ENCODE measurements around the gene STIM1.

Gene STIM1

DNA sequence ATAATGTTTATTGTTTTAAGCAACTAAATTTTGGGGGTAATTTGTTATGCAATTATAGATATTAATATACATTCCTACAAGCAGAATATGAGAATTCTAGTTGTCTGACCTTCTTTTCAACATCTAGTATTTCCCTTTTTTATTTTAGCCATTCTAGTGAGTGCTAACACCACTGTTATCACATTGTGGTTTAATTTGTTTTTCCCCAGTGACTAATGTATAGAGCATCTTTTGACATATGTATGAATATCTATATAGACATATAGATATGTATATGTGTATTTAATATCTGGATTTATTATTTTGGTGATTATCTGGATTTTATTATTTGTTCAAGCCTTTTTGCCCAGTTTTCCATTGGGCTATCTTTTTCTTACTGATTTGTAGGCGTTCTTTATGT lies 66.6 kb downstream of the STIM1 start:
- no peak for DNase-seq

DNA sequence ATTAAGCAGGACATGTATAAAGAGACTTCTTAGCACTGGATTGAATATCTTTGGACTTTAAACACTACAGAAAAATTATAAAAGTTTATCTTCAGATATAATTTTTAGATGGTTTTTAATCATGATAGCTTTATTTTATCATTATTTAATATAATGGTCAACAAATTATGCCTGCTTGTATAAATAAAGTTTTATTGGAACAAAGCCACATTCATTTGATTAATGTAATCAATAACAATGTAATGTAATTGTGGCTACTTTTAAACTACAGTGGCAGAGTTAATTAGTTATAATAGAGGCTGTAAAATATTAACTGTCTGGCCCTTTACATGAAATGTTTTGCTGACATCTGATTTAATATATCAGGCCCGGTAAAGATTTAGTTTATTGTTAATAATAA lies 70.0 kb downstream of the STIM1 start:
- no peak for DNase-seq

DNA sequence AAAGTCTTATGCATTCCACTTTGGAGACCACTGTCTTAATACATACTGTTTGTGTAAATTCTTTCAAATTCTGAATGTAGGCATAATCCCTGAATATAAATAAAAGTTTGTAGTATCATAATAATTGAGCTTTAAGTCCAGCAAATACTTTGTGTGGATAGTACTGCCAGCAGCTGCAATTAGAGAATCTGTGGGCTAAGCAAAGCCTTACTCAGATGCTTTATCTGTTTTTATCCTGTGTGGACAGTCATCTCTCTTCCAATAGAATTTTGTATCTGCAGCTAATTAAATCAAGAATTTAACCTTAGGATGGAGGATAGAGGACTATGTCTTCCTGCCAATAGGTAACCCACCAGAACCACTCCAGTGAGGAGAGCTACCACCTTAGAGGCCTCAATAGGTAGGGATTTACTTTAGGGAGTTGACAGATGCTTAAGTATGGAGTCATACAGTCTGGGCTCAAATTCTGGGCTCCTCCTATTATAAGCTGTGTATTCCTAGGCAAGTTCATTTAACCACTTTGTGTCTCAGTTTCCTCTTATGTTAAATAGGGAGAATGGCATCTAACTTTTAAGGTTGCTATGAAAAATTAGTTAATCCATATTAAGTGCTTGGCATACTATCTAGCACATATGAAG lies 71.1 kb downstream of the STIM1 start:
- no peak for DNase-seq

DNA sequence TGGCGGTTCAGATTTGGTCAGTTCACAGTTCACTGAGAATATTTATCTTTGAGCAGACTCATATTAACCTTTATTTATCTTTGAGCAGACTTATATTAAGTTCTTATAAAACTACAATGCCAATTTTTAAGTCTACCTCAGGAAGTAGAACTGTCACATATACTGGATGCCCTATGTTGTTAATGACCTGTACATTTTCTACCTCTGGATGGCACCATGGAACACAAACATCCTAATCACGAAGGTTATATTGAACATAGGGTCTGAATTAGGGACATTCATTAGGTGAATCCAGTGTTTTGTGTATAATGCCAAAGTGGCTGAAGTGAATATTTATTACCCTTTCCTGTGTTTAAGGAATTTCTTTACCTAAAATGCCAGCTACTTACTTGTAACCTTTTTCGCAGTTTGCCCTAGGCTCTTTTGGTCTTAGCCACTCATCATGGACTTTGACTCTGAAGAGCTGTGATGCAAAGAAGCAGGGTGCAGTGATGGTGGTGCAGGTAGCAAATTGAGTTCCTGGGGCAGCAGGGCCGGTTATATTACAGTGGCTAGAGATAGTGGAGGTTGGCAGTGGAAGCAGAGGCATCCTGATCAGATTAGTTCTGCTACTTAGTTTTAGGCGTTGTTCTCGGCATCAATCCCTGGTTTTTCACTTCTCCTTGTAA lies 71.8 kb downstream of the STIM1 start:
- no peak for DNase-seq

DNA sequence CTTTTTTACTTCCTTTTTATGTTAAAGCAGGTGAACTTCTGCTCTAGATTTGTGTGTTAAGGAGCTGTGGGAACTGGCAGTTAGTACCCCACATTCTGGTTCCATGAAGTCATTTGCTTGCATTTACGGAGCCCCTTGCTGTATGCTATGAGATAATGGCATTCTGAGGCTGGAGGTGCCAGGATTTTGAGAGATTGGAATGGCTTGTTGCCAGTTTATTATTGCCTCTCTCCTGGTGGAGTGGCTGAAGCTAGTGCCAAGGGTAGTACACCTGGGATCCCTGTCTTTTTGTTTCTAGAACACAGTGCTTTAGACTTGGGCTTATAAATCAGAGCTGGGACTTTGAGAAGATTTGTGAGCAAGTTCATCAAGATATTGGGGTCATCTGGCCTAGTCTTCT lies 73.8 kb downstream of the STIM1 start:
- DNase-seq = no peak

DNA sequence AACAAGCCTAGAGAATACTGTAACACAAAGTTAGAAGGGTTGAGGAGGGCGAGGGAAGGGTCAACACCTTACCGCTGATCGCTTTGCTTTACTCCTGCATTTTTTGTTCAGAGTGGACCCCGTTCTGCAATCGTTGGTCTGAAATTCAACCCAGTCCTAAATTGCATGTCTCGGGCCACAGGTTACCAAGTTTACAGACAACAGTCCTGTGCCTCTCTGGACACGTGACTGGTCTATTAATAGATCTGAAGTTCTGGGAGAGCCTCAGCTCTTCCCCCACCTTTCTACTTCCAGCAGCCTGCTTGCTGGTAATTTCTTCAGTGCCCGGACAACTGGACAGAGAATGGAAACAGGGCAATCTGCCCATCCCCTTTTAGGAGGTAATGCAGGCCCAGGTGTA lies 74.2 kb downstream of the STIM1 start:
- no peak for DNase-seq

DNA sequence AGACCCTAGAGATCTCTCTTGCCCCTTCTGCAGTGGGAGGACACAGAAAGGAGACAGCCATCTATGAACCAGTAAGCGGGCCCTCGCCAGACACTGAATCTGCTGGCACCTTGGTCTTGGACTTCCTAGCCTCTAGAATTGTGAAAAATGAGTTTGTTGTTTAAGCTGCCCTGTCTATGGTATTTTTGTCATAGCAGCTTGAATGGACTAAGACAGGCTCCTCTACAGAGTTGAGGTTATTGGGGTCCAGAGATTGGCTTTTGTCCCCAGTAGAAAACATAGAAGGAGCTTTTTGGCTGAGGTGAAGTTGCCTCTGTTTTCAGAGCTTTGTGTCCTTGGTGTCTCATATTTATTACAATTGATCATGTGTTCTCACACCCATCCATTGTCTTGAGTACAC lies 77.2 kb downstream of the STIM1 start:
- DNase-seq = no peak

DNA sequence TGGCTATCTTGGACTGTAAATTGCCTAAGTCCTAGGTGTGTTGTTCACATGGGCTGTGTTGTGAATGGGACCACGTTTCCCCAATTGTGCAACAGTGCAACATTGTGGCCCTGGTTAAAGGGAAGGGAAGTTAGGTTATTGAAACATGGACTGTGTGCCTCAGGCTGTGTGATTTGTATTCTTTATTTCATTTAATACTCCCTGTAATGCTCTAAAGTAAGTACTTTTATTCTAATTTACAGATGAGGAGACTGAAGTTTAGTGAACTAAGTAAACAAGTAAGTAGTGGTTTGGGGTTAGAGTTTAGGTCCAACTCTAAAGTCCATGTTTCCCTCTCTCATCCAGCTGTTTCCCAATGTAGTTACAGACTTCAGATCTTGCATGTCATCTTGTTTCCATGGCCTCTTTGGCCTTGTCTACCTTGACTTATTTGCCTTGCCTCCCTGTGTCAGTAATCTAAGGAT lies 77.7 kb downstream of the STIM1 start:
- DNase-seq = no peak

DNA sequence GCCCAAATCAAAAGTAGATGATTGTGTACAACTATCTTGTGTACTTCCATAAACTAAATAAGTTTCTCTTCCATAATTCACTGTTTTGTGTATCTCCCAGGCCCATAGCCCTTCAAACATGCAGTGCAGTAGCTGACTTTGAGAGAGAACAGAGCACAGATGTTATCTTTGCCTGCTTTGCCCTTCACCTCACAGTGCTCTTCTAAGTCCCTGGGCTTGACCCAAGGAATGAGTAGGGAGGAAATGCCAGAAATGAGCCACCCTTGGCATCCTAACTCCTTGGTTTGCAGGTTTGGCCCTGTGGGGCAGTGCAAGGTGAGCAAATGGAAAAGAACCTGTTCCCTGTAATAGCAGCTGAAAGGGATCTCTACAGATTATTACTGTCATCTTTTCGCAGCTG lies 79.2 kb downstream of the STIM1 start:
- DNase-seq = no peak

DNA sequence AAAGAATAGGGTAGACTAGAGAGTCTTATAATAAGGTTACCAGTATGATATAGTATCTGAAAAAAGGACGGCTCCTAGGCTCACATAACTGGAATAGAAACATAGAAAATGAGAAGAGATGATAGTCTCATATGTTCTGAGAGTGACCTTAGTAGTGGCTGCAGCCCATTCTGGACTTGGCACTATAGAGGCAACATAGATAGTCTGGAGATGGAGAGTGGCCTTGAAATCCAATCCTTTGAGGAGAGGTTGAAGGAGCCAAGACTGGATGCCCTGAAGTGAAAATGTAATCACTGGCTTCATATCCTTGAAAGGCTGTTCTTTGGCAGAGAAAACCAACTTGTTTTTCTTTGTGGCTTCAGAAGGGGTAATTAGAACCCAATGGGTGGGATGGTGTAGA lies 81.1 kb downstream of the STIM1 start:
- DNase-seq = no peak

DNA sequence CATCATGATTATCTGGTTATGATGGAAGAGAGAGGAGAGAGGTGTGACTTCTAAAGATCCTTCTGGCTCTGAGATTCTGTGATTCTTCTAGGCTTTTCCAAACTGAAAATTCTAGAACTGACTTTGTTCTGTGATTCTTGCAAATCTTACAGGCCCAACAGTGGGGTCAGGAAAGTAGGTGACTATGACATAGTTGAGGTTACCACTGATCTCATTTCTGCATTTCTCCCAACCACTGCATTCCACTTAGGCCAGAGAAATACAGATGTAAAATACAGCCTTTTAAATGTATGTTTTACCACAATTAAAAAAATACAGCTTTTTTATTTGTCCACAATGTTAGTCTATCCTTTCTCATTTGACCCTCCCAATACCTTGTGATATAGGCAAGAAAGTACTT lies 83.7 kb downstream of the STIM1 start:
- DNase-seq = no peak

DNA sequence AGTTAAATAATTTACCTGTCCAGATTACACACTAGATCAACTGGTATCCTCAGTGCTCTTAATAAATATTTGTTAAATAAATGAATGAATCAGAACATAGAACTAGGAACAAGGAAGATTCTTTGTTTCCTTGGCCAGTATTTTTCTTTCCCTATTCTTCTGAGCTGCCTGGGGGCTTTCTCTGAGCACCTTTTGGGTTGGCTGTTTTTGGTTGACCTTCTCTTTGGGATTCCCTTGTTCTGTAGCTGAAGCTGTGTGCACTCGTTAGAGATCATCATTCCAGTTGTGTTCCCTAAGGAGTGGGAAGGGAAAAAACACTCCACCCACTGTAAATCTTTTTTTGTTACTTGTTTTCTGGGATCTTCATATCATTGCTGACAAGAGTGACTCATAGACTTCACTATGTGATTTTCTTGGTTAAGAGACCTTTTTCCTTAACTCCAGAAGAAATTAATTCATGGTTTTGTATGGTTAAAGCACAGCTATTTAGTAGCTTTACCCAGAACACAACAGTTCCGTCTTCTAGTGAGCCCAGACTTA lies 84.3 kb downstream of the STIM1 start:
- DNase-seq = no peak

DNA sequence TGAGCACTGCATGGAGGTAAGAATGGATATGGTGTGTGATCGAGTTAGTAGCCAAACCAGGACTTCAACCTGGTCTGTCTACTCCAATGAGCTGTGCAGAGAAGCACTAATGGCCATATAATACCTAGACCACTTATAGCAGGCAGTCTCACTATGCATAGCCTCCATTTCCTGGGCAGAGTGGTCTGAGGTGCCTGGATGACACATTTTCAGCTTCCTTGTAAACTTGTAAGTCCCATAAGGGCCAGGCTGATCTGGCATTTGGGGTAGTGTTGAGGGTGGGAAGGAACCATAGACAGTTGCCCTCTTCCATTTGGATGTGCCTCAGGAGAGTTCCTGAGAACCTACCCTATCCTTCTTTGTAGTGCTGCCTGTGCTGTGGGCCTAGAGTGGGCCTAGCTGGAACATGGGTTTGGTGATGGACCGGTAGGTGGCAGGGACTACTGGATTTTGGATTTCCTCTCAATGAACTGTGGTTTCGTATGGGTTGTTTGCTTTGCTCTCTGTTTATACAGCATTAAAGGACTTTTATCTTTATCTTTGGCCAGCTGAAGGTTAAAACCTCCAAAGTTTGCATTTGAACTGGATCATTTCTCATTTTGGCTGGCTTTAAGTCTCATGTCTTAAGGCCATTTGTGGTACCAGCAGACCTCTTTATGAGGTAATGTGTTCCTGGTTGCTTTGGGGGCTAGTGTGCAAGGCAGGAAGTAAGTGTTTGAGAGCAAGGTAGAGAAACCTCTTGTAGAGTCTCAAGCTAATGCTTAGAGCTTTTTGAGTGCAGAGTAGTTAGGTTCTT lies 86.9 kb downstream of the STIM1 start:
- no peak for DNase-seq

DNA sequence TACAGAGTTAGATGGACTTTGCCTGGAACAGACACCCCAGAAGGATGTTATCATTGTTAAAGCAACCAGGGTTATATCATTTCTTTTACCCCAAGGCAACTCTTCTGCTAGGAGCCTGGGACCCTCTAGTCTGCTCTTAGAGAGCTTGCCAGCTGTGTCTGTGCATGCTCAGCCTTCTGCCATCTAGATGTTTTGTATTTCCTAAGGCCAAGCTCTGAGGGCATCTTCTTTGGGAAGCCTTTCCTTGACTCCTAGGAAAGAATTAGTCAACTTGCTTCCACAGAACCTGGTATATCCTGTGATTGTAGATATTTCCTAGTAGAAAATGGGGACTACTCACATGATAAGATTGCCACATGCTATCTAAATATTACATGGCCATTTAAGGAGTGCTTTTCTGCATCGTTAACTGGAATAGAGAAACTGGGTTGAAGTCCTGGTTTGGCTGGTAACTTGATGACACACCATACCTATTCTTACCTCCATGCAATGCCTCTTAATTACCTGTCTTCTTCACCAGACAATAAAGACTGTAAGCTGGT lies 87.6 kb downstream of the STIM1 start:
- DNase-seq = no peak

DNA sequence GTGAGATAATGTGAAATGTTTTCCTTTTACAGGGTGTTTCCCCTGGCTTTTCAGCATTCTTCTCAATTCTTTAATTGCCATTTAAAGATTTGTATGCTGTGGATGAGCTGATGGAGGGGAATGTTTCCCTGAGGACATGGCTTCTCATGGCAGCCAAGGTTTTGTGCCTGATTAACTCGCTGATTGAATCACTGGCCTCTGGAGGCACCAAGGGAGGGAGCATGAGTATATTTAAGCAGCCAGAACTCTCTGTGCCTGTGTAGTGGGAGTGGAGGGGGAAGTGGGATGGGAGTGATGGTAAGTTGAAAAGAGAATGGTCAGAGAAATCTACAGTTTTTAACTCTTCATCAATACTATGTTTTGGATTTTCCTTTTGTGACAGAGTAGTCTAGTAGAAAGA lies 88.7 kb downstream of the STIM1 start:
- no peak for DNase-seq

DNA sequence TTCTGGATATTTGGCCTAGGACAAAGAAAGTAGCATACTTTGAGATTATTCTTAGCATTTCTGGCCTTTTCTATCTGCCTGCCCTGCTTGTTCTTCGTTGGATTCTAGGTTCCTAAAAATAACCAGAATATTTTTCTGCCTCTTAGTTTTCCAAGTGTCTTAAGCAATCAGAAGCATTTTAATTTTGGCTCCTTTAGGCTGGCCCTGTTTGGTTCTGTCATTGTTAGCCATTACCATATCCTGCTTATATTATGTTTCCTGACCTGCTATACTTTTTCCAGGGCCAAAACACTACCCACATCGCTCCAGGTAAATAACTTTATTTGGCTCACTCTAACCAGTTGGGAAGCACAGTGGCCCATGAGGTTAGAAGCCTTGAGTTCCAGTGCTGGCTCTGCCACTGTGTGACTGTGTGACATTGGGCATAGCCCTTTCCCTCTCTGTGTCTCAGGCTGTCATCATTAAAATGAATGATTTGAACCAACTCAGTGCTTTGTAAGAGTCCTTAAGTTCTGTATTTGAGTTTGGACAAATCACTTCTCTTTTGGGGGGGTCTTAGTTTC lies 91.1 kb downstream of the STIM1 start:
- no peak for DNase-seq

DNA sequence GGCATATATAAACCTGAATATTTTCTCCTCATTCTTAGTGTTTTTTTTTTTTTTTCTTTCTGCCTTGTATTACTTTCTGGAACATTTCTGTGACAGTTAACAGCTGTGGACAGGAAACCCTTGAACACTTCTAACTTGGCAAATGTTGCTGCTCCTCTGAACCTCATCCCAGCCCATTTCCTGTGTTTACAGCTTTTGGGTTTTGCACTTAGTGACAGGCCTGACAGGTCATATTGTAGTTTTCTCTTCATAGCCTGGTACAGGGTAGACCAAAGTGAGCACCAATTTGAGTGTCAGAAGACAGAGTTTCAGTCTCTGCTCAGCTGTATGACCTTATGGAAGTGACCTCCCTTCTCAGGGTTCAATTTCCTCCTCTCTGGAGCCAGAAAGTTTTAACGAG lies 91.6 kb downstream of the STIM1 start:
- DNase-seq = no peak

DNA sequence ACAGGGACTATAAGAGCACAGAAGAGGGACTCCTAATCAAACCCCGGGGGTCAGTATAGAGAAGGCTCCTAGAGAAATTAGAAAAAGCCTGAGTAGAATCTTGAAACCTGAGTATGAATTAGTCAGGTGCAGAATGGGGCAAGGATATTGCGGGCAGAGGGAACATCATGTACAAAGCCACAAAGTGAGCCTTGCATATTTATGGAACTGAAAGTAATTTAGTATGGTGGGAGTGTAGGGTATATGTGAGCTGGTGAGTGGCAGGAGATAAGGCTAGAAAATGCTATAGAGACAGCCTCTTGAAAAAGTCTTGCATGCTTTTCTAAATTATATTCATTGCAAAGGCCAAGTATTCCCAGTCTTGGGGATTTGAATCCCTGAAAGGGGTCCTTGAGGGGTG lies 93.7 kb downstream of the STIM1 start:
- DNase-seq = no peak

DNA sequence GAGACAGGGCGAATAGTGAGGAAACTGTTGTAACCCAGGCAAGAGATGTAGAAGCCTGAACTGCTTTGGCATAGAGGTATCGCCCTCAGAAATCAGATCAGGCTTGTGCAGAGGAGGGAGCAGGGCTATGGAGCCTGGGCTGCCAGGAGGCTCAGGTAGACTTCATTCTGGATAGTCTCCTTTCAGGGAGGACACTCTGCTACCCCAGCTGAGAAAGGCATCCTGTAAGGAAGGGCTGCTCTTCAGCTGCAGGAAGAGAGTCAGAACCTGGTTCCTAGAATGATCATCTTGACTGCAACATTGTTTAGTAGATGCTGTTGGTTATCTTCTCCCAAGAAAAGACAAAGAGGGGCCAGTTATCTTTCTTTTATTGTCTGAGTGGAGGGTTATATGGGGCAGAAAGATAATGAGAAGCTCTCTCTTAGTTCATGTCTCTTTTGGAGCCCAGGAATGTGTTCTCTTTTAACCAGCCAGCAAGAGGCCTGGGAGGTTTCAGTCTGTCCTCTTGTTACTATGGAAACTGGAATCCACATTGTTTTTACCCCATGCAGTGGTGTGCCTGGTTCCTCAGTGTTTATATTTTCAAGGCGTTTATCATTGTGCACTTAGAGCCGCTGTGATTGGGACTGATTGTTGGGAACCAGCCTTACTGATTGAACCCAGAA lies 95.7 kb downstream of the STIM1 start:
- DNase-seq = no peak

DNA sequence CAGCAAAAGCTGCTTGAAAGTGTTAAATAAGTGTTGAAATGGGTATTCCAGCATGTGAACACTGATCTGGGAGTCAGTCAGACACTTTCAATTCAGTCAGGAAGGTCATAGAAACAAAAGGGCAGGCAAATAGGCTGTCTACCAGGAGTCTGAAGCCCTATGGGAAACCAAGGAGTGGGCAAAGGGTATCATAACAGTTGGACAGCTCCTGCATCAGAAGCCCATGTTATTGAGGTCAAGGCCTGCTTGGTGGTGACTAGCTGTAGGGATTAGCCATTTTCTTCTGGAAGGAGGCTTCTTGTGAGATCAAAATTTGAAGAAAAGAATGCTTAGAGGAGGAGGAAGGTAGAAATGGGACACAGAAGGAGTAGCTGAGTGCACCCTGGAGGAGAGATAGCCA lies 97.3 kb downstream of the STIM1 start:
- DNase-seq = no peak

DNA sequence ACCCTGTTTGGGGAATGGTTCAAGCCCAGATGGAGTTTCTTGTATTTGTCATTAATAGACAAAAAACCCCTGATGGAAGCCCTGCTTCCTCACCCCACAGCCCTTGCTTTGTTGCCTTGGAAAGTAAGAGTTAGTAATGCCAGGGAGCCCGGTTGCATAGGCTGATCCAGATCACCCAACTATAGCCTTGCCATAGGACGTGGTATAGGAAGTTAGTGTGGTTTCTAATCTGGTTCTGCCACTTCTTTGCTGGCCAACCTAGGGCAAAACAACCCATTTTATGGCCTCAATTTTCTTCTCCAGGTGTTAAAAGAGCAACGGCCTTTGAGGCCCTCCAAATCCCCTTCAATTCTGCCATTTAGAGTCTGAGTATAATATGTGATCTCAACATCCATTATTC lies 97.9 kb downstream of the STIM1 start:
- DNase-seq = no peak

DNA sequence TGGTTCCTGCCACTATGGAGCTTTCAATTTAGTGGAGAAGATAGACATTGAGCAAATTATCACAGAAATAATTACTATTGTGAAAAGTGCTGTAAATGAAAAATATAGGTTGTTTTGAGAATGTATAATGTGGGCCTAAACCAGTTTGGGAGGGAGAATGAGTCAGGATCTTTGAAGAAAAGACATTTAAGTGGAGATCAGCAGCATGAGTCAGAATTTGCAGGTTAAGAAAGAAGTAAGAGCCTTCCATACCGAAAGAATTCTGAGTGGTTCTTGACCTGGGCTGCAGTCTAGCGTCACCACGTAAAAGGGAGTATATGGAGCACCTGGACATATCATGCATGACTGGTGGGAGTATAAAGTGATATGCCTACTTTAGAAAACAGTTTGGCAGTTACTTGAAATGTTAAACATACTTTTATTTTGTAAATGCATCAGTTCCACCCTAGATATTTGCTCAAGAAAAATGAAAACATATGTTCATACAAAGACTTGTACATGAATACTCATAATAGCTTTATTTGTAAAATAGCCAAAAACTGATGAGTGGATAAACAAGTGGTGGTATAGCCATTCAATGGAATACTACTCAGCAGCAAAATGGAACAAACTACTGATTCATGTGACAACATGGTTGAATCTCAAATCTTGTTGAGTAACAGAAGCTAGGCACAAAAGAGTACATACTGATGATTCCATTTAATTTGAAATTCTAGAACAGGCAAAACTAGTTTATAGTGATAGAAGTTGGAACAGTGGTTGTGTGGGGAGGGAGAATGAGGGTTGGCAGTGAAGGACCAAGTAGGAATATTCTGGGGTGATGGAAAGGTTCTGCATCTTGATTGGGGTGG lies 99.2 kb downstream of the STIM1 start:
- no peak for DNase-seq
